ENCODE measurements around the gene MPZL1.
"Not testable (repeated sequence)": the region's sequence is repeated elsewhere in the genome, so short reads cannot be mapped to it uniquely, and the experiment has no call there.

The MPZL1 gene

DNA sequence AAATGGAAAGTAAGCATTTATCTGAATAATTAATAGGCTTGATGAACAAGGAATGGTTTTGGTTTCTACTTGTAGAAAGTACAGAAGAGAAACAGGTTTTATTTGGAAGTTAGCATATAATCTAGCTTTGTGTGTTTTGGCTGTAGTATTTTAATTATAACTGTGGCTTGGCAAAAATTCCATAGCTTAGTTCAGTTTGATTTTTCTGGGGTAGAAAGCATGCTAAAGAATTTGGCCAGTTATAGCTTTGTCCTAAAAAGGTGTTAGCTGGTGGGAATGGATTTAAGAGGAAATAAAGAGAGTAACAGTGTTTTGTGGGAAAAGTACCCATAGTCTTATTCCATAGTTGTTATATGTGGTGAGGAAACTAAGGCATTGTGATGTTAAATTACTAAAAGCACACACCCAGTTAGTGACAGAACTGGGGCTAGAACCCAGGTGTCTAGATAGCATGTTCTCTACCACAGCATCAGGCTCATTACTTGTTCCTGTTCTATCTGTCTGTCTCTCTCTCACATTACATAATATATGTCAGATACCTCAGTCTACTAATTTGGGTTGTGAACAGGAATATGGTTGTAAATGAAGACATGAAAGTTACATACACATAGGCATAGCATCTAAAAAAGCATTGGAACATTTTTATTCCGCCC is 55.0 kb downstream of the MPZL1 start:
- no peak for DNase-seq (ENCODE audit: low read depth in 2 of 2)

GRCh38 chr1:167777269-167777650 is 55.5 kb downstream of the MPZL1 start:
- DNase-seq (ENCODE audit: low read depth in 2 of 2), result no peak

DNA sequence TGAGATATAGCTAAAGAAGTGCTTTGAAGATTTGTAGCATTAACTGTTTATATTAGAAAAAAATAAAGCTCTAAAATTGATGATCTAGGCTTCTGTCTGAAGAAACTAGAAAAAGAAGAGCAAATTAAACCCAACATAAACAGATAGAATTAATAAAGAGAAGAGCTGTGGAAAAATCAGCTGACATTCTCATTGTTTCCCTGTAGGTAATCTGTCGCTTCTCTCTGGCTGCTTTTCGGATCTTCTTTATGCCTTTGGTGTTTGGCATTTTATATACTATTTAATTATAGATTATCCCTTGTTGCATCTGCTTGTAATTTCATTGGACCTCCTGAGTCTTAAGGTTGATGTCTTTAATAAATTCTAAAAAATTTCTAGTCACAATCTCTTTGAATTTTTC is 59.8 kb downstream of the MPZL1 start:
- no peak for DNase-seq (ENCODE audit: low read depth in 2 of 2)

DNA sequence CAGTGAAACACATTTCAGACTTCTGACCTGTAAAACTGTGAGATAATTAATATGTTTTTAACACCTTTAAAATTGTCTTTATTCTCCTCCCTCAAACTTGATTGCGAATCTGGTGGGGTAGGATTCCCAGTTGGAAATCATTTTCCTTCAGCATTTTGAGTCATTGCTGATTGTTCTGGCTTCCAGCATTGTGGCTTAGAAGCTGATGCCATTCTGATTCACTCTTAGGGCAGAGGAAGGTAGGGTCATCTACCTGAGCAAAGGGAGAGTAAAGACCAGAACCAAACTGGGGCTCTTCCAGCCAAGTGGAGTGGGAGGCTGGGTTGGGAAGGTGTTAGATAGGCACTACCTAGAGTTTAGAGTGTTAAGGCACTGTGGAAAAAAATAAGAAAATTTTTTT is 61.2 kb downstream of the MPZL1 start:
- no peak for DNase-seq (ENCODE audit: low read depth in 2 of 2)

DNA sequence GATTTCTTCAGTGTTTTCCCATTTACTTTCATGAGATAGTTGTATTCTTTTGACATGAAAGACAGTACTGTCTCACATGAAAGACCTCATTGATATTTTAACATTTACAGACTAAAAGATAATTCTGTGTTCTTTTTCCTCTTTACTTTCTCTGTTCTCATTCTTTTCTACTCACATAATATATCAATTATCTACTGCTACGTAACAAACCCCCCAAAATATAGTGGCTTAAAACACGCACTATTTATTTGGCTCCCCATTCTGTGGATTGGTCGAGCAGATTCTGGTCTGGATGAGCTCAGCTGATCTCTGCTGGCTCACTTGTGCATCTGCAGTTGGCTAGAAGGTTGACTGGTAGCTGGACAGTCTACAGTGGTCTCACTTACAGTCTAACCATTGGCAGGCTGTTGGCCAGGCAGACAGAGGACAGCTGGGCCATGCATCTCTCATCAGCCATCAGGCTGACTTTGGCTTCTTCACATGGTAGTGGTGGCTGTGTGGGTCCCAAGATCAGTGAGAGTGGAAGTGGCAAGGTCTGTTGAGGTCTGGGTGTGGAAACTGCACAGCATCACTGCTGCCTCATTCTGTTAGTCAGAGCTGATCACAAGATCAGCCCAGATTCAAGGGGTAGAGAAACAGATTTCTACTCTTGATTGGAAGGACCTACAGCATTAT is 63.2 kb downstream of the MPZL1 start:
- DNase-seq (ENCODE audit: low read depth in 2 of 2), result no peak

DNA sequence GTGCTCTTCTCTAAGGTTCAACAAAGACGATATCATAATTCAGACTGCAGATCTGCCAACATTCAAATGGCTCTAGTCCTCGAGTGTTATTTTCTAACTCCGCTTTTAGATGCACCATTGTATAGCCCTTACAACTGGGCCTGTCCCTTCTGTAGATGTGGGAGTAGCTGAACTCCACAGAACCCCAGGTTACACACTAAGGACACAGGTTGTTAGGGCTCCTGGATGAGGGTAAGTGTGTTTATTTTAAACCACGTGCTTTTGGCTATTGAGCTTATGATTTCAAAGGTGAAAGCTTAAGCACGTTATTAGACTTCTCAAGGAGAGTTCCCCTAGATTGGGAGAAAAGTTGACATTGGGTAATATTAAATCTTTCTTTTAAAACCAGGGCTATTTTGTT is 64.7 kb downstream of the MPZL1 start:
- DNase-seq (ENCODE audit: low read depth in 2 of 2), result no peak

DNA sequence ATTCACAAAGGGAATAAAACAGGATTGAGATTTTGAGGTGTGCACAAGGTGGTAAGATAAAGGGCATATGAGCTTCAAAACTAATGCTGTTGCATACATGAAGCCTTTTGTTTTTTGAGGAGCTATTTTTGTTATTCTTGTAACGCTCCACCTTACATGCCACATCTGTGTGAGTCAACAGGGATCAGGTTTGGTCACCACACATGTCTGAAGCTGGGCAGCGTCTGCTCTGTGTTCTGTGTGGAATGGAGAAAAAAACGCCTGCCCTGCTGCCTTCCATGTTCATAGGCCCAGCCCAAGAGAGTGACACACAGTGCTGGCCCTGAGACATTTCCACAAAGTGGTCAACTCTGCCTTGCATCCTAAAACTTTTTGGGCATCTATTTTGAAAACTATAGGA is 67.7 kb downstream of the MPZL1 start:
- DNase-seq (ENCODE audit: low read depth in 2 of 2), result no peak

- no peak for DNase-seq (ENCODE audit: low read depth in 2 of 2)
Observed at GRCh38 chr1:167790117-167790516, 68.3 kb downstream of the MPZL1 start.

DNA sequence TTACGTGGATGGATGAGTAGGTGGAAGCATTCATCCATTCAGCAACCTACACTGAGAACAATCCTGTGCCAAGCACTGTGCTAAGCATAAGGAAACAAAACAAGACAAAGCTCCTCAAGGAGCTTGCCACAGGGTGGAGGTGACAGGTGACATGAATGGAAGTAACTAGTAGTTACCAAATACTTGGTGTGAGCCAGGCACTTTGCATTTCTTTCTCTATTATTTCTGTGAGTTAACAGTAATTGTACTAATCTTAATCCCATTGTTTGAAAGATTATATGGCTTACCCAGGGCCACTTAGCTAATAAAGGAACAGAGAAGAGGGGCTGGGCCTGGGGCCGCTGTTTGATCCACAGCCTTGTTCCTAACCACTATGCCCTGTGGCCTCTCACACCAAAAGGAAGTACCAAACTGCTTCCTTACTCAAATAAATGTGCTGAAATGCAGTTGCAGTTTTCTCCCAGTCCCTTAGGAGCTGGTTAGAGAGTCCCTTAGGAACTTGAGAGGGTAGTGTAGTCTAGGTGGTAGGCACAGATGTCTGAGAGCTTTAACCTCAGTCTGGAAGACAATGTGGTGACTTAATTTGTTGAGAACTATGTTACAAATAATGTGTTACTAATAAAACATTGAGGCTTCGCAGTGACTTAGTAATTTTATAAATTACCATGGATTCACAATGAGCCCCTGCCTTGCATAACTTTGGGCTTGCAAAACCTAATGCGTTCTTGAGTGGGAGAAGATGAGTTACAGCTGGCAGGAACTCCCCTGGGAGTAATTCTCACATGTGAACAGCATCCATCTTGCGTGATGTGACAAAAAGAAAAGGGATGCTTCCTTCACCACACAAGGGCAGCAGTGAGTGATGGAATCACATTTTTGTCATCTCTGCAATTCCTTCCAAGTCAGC is 69.8 kb downstream of the MPZL1 start:
- no peak for DNase-seq (ENCODE audit: low read depth in 2 of 2)

GRCh38 chr1:167792188-167792565 is 70.4 kb downstream of the MPZL1 start:
- no peak for DNase-seq (ENCODE audit: low read depth in 2 of 2)

GRCh38 chr1:167794043-167794442 is 72.3 kb downstream of the MPZL1 start:
- DNase-seq (ENCODE audit: low read depth in 2 of 2), result no peak

DNA sequence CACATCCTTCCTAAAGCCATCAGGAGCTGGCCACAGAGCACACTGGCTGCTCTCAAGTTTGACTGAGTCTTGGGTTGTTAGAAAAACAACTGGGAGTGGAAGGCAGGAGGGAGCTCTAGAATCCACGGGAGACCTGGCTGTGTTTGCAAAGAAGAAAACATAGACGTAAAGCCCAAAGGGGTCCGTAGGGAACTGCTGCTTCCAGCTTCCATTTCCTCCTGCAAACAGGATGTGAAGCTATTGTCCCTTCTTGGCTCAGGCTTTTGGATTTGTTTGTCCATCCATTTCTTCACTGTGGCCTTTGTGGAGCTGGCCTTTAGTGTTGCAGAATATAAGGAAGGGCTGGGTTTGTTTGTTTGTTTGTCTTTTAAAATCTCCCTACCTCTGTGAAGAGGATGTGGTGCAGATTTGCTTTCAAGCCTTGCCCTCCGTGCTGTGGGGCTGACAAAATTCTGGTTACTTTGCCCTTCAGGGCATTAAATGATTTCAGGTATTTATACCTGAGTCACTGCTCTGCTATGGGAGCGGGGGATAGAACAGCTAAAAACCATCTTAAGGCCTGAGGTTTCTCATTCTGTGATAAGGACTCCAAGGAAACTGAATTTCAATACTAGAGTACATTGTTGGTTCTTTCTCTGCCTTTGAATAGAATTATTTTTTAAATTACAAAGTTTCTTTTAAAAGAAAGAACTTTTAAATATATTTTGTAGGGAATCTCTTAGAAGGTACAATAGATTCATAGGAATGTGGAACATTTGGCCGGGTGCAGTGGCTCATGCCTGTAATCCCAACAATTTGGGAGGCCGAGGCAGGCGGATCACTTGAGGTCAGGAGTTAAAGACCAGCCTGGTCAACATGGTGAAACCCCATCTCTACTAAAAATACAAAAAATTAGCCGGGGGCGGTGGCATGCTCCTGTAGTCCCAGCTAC is 74.3 kb downstream of the MPZL1 start:
- no peak for DNase-seq (ENCODE audit: low read depth in 2 of 2)

DNA sequence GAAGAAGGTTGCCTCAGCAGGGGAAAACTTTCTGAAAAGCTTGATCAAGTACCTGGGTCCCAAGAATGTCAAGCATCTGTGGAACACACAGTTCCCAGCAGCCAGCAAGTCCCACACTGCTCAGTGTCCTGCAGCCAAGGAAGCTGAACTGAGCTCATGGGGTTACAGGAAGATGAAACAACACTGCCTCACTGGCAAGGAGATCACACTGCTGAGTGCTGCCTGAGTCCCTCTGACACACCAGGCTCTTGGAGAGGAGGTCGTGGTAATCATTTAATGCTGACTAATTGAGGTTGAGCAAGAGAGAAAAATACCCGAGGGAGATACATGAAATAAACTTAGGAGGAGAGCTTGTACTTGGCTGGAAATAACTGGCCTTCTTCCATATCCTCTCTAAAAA is 75.2 kb downstream of the MPZL1 start:
- DNase-seq (ENCODE audit: low read depth in 2 of 2), result no peak

DNA sequence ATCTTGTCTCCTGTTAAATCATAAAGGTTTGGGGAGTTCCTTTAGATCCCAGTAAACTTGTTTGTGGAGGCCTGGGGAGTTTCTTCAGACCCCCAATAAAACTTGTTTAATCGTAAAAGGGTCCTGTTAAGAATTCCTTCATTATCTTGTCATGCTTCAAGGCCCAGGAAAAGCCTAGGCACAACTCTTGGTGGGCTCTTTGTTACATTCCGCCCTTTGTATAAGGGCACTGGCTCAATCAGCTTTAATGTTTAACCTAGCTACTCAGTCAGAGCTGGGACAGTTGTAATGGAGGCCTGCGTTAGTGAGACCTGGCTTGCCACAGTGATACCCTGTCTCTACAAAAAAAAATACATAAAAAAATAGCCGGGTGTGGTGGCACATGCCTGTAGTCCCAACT is 77.2 kb downstream of the MPZL1 start:
- no peak for DNase-seq (ENCODE audit: low read depth in 2 of 2)

DNA sequence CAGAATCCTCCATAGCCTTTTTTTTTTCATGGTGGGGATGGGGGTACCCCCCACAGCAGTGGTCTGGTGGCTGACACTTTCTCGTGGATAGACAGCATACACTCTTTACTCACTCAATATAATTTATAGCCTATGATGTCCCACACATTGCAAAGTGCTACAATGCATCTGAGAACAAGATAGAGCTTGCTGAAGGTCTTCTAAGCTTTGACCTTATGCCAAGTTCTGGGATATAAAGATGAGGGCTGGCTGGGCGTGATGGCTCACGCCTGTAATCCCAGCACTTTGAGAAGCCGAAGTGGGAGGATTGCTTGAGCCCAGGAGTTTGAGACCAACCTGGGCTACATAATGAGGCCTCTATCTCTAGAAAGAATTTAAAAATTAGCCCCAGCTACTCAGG is 78.0 kb downstream of the MPZL1 start:
- DNase-seq (ENCODE audit: low read depth in 2 of 2), result no peak

- no peak for DNase-seq (ENCODE audit: low read depth in 2 of 2)
Observed at GRCh38 chr1:167800251-167800650, 78.5 kb downstream of the MPZL1 start.

DNA sequence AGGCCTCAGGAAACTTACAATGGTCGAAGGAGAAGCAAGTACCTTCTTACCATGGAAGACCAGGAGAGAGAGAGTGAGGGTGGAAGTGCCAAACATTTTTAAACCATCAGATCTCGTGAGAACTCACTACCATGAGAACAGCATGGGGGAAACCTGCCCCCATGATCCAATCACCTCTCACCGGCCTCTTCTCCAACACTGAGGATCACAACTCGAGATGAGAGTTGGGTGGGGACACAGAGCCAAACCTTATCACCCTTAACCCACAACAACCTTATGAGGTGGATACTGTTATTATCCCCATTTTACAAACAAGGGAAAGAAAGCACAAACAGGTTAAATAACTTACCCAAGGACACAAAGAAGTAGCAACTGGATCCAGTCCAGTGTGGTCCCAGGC is 80.5 kb downstream of the MPZL1 start:
- DNase-seq (ENCODE audit: low read depth in 2 of 2), result no peak

DNA sequence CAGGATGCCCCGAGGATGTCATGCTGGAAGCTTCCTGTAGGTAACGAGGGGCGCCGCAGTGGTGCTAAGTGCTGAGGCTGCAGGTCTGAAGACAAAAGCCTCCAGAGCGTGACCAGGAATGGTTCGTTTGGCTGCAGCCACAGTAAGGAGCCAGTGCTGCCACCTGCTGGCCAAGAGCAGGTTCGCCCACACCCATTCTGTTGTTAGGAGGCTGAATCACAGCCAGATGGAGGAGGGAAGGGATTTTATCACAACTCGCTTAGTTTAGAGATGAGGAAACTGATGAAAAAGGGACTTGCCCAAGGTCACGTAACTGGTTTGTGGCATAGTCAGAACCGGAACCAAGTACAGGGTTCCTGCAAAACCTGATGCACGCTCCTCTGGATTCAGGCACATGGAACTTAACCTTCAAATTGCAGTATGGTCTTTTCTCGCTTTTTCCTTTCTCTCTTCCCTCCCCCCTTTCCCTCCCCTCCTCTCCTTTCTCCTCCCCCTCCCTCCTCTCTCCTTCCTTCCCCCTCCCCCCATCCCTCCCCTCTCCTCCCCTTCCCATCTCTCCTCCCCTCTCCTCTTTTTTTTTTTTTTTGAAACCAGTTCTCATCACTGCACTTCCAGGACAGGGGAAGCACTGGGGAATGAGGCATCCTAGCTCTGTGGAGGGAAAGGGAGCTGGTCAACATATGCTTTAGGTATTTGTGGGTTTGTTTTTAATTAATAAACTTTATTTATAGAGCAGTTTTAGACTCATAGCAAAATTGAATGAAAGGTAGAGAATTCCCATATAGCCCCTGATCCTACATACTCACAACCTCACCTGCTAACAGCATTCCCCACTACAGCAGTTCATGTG is 81.8 kb downstream of the MPZL1 start:
- peak; percentile 54 to 70 for DNase-seq (ENCODE audit: low read depth in 2 of 2)

GRCh38 chr1:167805041-167805556 is 83.3 kb downstream of the MPZL1 start:
- no peak for DNase-seq (ENCODE audit: low read depth in 2 of 2)

DNA sequence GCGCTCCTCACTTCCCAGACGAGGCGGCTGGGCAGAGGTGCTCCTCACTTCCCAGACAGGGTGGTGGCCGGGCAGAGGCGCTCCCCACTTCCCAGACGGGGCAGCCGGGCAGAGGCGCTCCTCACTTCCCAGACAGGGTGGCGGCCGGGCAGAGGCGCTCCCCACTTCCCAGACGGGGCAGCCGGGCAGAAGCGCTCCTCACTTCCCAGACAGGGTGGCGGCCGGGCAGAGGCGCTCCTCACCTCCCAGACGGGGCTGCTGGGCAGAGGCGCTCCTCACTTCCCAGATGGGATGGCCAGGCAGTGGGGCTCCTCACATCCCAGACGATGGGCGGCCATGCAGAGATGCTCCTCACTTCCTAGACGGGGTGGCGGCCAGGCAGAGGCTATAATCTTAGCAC is 84.5 kb downstream of the MPZL1 start:
- DNase-seq (ENCODE audit: low read depth in 2 of 2), result not testable (repeated sequence)

- DNase-seq (ENCODE audit: low read depth in 2 of 2), result not testable (repeated sequence)
Observed at GRCh38 chr1:167806676-167807075, 84.9 kb downstream of the MPZL1 start.

All from stimulated activated CD8-positive, alpha-beta memory T cell treated with anti-CD3 and anti-CD28 coated beads, Interleukin-15, amount 100 ng/mL, for 4 hours (primary cell).